H1 (cell line): ENCODE results near the gene SORCS3. TPM values are rescaled to one million over a fixed set of nuclear protein-coding genes. Genes with fewer than 3 reads are reported as not detected.

Experiments
- BCL11A ChIP-seq, 2 experiments: IDR thresholded peaks; one replicate each; pipeline ENCODE4 v1.6.1; 2011; ENCODE audit warnings: low read depth in 2 of 2, low read length in 2 of 2, mild to moderate bottlenecking in 2 of 2
- CHD2 ChIP-seq: IDR thresholded peaks from 2 replicates; pipeline ENCODE4 v1.6.1; 2012; ENCODE audit warnings: low read length, improper control_type of control experiment
- EZH2 ChIP-seq: fragments of 200-600 bp; sonication (generic); IDR thresholded peaks from 2 replicates; pipeline ENCODE4 v1.7.1; 2012; ENCODE audit warnings: low read depth, mild to moderate bottlenecking, moderate library complexity, low read length, inconsistent platforms; ENCODE audit not compliant: severe bottlenecking
- KDM5A ChIP-seq: fragments of 200-600 bp; IDR thresholded peaks from 2 replicates; pipeline ENCODE4 v1.7.1; 2012; ENCODE audit warnings: mild to moderate bottlenecking, low read length, inconsistent platforms, mixed read lengths
- SP4 ChIP-seq: IDR thresholded peaks from 2 replicates; pipeline ENCODE4 v1.6.1; 2012; ENCODE audit warnings: low read length, inconsistent platforms
- SRF ChIP-seq: IDR thresholded peaks from 2 replicates; pipeline ENCODE4 v1.6.1; 2011; ENCODE audit warnings: mild to moderate bottlenecking, low read depth, low read length, moderate library complexity
- polyA plus RNA-seq, 7 experiments: library from polyadenylated mRNA; depleted of rRNA in 3 of 7; stranded (reverse) in 5 of 7; unstranded in 2 of 7; fragments of >200 nt in 5 of 7; fragments of 200-250 nt in 2 of 7; gene quantifications; 1 replicate in 5 of 7; 2 replicates in 1 of 7; 4 replicates in 1 of 7; pipeline versions ENCODE4 v1.2.1 to v1.2.3, GENCODE V29; 2011 to 2013; ENCODE audit warnings: missing spikeins in 2 of 7, mixed read lengths in 2 of 7
- total RNA-seq: library from RNA; stranded (reverse); fragmentation: NEBNext Ultra II Directional; extraction: Animal tissue kit (Norgen Biotek cat#: 25700); gene quantifications from 2 replicates; pipeline ENCODE4 v1.2.1, GENCODE V29; 2021
- TF ChIP-seq, protein P1 (sequence below): fragments of 300-600 bp; sonication (generic); IDR thresholded peaks from 2 replicates; pipeline ENCODE4 v1.7.1; 2012; ENCODE audit warnings: low read length, moderate library complexity, mild to moderate bottlenecking, inconsistent platforms; ENCODE audit not compliant: insufficient replicate concordance

The SORCS3 gene
- total and polyA plus RNA-seq, 2 of the 8 experiments (the other 6 are each of a cell fraction or from before 2014, with no cell fraction given), result 0.26 to 0.88 TPM

DNA sequence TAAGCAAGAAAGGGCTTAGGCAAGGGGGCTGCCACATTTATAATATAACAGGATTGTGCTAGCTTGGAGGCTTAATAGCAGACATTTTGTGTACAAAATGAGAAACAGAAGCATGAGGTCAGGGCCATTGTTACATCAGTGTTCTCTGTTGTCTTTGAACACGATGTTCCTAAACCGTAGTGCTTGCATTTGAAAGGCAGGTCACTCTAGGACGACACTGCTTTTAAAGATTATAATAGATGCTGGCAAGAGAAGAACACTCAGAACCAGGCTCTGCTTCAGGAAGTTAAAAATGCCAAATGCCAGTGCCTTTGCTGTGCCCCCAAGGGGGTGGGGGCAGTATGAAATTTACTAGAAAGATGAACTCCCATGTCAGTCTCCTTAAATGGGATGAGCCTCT, 91.1 kb downstream of the SORCS3 start (continued):
- TF ChIP-seq BCL11A (IDR thresholded peaks at IDR 0.05; ENCODE audit: low read depth in 2 of 2, low read length in 2 of 2), result no peak
- TF ChIP-seq KDM5A, result no peak
- TF ChIP-seq SP4, result no peak
- TF ChIP-seq, protein P1, sequence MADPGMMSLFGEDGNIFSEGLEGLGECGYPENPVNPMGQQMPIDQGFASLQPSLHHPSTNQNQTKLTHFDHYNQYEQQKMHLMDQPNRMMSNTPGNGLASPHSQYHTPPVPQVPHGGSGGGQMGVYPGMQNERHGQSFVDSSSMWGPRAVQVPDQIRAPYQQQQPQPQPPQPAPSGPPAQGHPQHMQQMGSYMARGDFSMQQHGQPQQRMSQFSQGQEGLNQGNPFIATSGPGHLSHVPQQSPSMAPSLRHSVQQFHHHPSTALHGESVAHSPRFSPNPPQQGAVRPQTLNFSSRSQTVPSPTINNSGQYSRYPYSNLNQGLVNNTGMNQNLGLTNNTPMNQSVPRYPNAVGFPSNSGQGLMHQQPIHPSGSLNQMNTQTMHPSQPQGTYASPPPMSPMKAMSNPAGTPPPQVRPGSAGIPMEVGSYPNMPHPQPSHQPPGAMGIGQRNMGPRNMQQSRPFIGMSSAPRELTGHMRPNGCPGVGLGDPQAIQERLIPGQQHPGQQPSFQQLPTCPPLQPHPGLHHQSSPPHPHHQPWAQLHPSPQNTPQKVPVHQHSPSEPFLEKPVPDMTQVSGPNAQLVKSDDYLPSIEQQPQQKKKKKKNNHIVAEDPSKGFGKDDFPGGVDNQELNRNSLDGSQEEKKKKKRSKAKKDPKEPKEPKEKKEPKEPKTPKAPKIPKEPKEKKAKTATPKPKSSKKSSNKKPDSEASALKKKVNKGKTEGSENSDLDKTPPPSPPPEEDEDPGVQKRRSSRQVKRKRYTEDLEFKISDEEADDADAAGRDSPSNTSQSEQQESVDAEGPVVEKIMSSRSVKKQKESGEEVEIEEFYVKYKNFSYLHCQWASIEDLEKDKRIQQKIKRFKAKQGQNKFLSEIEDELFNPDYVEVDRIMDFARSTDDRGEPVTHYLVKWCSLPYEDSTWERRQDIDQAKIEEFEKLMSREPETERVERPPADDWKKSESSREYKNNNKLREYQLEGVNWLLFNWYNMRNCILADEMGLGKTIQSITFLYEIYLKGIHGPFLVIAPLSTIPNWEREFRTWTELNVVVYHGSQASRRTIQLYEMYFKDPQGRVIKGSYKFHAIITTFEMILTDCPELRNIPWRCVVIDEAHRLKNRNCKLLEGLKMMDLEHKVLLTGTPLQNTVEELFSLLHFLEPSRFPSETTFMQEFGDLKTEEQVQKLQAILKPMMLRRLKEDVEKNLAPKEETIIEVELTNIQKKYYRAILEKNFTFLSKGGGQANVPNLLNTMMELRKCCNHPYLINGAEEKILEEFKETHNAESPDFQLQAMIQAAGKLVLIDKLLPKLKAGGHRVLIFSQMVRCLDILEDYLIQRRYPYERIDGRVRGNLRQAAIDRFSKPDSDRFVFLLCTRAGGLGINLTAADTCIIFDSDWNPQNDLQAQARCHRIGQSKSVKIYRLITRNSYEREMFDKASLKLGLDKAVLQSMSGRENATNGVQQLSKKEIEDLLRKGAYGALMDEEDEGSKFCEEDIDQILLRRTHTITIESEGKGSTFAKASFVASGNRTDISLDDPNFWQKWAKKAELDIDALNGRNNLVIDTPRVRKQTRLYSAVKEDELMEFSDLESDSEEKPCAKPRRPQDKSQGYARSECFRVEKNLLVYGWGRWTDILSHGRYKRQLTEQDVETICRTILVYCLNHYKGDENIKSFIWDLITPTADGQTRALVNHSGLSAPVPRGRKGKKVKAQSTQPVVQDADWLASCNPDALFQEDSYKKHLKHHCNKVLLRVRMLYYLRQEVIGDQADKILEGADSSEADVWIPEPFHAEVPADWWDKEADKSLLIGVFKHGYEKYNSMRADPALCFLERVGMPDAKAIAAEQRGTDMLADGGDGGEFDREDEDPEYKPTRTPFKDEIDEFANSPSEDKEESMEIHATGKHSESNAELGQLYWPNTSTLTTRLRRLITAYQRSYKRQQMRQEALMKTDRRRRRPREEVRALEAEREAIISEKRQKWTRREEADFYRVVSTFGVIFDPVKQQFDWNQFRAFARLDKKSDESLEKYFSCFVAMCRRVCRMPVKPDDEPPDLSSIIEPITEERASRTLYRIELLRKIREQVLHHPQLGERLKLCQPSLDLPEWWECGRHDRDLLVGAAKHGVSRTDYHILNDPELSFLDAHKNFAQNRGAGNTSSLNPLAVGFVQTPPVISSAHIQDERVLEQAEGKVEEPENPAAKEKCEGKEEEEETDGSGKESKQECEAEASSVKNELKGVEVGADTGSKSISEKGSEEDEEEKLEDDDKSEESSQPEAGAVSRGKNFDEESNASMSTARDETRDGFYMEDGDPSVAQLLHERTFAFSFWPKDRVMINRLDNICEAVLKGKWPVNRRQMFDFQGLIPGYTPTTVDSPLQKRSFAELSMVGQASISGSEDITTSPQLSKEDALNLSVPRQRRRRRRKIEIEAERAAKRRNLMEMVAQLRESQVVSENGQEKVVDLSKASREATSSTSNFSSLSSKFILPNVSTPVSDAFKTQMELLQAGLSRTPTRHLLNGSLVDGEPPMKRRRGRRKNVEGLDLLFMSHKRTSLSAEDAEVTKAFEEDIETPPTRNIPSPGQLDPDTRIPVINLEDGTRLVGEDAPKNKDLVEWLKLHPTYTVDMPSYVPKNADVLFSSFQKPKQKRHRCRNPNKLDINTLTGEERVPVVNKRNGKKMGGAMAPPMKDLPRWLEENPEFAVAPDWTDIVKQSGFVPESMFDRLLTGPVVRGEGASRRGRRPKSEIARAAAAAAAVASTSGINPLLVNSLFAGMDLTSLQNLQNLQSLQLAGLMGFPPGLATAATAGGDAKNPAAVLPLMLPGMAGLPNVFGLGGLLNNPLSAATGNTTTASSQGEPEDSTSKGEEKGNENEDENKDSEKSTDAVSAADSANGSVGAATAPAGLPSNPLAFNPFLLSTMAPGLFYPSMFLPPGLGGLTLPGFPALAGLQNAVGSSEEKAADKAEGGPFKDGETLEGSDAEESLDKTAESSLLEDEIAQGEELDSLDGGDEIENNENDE, result no peak
- no peak for TF ChIP-seq CHD2
- no peak for TF ChIP-seq SRF
- no peak for TF ChIP-seq EZH2
